Transverse colon (tissue), 4 donors: ENCODE data around the gene GRPEL1.

Experiments used
- POLR2AphosphoS5 ChIP-seq, 3 donors: sonication (generic); formaldehyde crosslinking; IDR thresholded peaks; one replicate each; pipeline ENCODE4 v1.6.1; 2016; ENCODE audit warnings: antibody characterized with exemption in 3 of 3
- TF ChIP-seq, protein P1 (sequence below), 5 experiments: fragments of 200-600 bp in 3 of 5; fragments of 450-650 bp in 2 of 5; sonication (generic) in 3 of 5; IDR thresholded peaks; 1 replicate in 2 of 5; 2 replicates in 3 of 5; pipeline ENCODE4 v1.5.1; 2016 to 2017; ENCODE audit warnings: antibody characterized with exemption in 5 of 5, inconsistent platforms in 3 of 5, mild to moderate bottlenecking in 2 of 5, moderate library complexity in 1 of 5

DNA sequence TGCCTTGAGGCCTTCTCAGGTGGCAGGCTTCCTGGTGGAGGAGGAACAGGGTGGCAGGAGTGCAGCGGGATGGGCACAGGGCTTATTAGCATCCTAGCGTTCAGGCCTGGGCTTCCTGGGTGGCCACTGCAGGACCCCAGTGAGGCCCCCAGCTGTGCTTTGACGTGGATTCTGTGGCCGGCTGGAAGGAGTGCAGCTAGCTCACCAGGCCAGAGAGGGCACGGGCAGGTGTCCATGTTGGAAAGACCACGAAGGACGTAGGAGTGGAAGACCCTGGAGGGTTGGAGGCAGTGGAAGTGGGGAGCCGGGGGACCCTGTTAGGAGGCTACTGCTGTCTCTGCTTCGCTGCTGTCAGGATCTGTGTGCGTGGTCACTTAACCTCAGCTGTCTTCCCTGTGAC is 37.9 kb downstream of the GRPEL1 start:
- TF ChIP-seq, protein P1, sequence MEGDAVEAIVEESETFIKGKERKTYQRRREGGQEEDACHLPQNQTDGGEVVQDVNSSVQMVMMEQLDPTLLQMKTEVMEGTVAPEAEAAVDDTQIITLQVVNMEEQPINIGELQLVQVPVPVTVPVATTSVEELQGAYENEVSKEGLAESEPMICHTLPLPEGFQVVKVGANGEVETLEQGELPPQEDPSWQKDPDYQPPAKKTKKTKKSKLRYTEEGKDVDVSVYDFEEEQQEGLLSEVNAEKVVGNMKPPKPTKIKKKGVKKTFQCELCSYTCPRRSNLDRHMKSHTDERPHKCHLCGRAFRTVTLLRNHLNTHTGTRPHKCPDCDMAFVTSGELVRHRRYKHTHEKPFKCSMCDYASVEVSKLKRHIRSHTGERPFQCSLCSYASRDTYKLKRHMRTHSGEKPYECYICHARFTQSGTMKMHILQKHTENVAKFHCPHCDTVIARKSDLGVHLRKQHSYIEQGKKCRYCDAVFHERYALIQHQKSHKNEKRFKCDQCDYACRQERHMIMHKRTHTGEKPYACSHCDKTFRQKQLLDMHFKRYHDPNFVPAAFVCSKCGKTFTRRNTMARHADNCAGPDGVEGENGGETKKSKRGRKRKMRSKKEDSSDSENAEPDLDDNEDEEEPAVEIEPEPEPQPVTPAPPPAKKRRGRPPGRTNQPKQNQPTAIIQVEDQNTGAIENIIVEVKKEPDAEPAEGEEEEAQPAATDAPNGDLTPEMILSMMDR (IDR thresholded peaks at IDR 0.05) = no peak
- TF ChIP-seq POLR2AphosphoS5 (IDR thresholded peaks at IDR 0.05) = no peak
